DMS 273 (cell line): ENCODE data around the gene SNX7.

ENCODE experiments used
- DNase-seq: peaks from one replicate; lab custom pipeline; 2025; ENCODE audit not compliant: unreplicated experiment; lab: John Stamatoyannopoulos, UW

The SNX7 gene, protein sequence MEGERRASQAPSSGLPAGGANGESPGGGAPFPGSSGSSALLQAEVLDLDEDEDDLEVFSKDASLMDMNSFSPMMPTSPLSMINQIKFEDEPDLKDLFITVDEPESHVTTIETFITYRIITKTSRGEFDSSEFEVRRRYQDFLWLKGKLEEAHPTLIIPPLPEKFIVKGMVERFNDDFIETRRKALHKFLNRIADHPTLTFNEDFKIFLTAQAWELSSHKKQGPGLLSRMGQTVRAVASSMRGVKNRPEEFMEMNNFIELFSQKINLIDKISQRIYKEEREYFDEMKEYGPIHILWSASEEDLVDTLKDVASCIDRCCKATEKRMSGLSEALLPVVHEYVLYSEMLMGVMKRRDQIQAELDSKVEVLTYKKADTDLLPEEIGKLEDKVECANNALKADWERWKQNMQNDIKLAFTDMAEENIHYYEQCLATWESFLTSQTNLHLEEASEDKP

GRCh38 chr1:98661544-98662355 lies at the start of gene SNX7:
SNX7 (plus strand) TSS chr1:98661721; CDS start chr1:98661732, 11 bp downstream.
- DNase-seq = peak; percentile 88

DNA sequence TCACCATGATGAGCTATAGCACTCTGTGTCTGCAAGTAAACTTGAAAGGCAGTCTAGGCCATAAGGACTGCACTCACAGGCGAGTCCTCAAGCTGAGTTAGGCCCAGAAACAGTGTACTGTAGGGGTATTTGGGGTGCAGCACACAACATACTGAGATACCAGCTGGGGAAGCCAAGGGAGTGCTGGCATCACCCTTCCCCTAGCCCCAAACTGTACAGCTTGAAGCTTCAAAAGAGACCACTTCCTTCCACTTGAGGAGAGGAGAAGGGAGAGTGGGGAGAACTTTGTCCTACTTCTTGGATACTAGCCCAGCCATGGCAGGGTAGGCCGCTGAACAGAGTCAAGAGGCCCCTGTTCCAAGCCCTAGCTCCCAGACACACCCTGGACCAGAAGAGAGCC lies 24.2 kb upstream of the SNX7 start:
- no peak for DNase-seq

- DNase-seq = no peak
Observed at GRCh38 chr1:98638185-98638584, 23.3 kb upstream of the SNX7 start.

DNA sequence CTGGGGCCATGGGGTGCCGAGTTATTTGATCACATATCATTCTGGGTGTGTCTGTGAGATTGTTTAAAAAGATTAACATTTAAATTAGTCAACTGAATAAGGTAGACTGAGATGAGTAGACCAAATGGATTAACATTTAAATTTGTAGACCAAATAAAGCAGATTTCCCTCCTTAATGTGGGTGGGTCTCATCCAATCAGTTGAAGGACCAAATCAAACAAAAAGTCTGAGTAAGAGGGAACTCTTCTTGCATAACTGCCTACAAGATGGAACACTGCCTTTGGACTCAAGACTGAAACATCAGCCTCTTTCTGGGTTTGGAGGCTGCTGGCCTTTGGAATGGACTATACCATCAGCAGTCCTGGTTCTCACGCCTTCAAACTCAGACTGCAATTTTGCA lies 17.0 kb upstream of the SNX7 start:
- DNase-seq = no peak

DNA sequence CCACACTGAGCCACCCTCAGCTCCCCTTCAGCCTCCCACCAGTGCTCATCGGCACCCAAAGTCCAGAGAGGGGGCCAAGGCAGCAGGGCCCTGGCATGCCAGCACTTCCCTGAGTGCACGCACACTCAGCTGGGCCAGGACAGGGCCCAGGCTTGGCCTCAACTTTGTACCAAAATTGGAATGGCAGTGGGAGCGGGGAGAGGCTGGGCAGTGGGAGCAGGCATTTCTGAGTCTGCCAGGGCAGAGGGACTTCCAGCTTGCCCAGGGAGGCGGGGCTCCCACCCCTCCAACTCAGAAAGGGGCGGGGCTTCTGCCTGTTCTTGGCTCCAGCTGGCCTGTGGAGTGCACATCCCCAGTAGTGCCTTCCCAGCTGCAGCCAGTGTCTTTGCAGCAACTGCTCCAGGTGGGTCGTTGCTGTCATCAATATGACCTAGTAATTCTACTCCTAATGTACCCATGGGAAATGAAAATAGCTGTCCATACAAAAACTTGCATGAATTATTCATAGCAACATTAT lies 10.3 kb upstream of the SNX7 start:
- DNase-seq = peak; percentile 24

GRCh38 chr1:98653123-98653522 lies 8.4 kb upstream of the SNX7 start:
- DNase-seq = no peak

DNA sequence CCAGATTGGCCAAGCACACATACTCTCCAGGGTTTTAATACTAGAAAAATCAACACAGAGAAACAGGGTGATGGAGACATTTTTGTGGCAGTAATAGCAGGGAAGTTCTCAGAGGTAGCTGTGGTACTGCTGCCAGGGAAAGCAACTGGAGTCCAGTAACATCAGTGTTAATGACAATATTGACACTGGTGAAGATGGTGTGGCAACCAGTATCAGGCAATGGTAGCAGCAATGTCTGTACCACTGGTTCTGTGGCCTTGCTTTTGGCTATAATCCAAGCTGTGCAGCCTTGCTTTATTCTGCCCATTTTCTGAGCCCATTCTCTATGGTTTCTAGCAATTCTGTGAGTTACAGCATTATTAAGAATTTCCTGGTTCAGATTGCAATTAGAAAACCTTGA lies 1.6 kb upstream of the SNX7 start:
- DNase-seq = no peak

- peak; percentile 32 for DNase-seq
Observed at GRCh38 chr1:98660940-98661543, 479 bp upstream of the SNX7 start.

GRCh38 chr1:98662356-98662670 lies 792 bp downstream of the SNX7 start:
- no peak for DNase-seq

DNA sequence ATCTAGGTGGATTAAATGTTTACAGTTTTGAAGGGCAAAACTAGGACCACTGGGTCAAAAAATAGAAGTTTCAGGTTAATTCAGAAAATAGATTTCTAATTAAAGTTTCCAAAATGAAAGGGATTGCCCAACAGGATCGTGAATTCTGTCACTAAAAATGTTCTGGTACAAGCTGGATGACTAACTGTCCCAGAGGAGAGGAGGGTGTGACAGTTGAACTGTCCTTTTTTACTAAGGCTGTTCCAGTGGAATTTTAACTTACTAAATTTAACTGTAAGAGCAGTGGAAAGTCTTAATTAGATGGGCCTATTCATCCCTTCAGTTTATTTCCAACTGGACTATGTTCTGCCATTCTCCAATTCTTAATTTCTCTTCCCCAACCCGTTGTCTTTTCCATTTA lies 7.2 kb downstream of the SNX7 start:
- no peak for DNase-seq

DNA sequence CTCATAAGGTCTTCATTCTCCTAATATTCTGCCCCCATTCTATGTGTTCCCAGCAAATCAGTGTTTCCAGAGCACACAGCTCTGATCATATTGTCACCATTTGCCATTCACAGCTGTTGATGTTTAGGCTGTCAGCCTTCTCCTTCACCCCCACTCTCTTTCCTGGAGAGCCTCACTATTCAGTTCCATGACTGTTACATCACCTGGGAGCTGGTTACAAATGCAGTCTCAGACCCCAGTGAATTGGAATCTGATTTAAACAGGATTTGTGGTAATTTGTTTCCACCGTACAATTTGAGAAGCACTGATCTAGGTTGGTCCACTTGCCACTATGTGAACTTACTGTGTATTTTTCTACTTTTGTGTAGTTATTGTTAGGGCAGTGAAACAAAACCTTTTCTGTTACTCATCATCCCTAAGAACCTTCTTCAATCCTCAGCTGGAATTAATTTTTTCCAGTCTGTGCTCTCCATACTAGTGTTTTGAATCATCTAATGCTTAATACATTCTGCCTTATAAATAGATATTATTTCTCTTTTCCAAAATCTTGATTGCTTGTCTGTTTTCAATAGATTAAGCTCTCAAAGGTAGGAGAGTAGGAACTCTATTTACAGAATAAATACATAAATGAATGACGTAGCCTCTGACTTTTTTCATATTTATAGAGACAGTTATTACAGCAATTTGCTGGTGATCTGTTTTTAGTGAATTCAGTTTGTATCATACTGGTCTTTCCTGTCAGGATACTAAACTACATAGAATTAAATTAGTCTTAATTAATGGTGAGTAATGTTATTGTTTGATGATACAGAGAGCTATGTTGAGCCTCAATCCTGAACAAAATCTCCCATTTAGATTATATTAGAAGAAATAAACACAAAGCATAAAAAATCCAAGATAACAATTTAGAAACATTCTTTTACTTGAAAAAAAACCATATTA lies 8.1 kb downstream of the SNX7 start:
- no peak for DNase-seq

DNA sequence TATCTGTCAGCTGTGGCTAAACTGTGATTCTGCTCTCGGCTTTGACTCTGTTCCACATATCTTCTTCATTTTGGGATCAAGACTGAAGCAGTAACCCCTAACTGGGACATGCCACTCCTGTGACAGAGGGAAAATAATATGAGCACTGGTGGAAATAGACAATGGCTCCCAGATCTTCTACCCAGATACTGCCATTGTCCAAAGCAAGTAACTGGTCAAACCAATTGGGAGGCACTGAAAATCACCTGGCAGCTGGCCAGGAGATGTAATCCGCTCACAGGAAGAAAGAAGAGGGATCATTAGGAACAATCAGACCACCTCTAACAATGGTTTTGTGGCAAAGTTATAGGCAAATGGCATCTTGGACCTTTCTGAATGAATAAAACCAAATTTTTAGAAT lies 10.7 kb downstream of the SNX7 start:
- no peak for DNase-seq

- DNase-seq = no peak
Observed at GRCh38 chr1:98674075-98674781, 12.7 kb downstream of the SNX7 start.

DNA sequence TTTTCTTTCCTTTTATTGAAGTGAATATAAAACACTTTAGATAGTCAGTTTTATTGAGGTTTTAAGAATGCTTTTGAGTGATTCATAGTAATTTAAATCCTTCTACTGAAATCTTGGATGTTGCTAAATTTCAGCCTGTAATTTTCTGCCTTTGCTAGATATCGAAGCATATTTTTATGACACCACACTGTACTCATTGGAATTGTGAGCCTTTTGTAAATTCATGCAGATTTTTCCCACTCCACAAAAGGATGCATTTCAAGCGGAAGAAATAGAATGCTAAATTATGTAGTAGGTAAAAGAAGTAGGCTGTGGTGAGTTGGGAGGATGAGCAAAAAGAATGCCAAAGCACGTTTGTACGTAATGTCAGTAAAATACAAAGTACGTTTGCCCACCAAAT lies 13.8 kb downstream of the SNX7 start:
- no peak for DNase-seq

GRCh38 chr1:98677288-98677687 lies 15.8 kb downstream of the SNX7 start:
- peak; percentile 30 for DNase-seq

- no peak for DNase-seq
Observed at GRCh38 chr1:98681812-98682211, 20.3 kb downstream of the SNX7 start.

DNA sequence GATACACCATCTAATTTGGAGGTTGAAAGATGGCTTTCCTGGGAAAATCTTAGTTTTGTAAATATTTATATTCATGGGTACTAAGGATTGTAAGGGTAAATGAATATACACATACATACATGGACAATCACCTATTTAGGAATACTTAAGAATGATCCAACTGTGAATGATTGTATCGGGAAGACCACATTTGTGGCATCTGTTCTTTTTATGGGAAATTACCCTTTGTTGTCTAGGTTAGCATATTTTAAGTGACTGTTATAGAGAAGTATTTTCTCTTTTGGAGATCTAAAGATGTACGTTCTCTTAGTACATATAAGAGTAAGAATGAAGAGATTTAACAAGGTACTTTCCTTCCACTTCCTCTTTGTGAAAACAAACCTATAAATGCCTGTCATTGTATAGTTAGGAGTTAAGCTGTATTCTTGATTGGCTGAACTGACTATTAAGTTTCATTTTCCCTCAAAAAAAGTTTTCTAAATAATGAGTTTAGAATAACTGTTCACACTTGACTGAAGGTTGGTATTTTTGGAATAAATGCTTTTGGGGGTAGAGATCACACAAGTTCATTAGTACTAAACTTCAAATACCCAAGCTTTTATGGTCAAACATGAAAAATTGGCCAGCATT lies 26.7 kb downstream of the SNX7 start:
- no peak for DNase-seq

- DNase-seq = no peak
Observed at GRCh38 chr1:98690576-98690975, 29.1 kb downstream of the SNX7 start.

GRCh38 chr1:98692482-98692881 lies 31.0 kb downstream of the SNX7 start:
- DNase-seq = no peak

DNA sequence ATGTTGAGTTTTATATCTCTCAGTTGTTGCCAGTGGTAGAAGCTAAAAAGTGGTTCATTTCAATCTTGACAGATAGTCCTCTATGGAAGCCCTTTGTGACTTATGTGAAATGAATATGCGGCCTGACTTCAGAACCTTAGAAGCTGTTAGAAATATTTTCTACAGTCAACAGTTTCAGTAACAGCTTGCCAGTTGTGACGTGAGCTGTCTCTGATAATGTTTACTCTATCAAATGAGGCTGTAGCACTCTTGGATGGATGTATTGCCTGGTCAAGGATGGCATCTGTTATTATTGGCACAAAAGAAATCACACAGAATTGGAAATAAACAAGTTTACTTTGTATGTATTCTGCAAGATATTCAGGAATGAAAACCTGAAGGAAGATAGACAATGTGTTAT lies 31.9 kb downstream of the SNX7 start:
- peak; percentile 26 for DNase-seq
